ENCODE results near the gene CYTH1. TPM values are rescaled to one million over a fixed set of nuclear protein-coding genes. Genes with fewer than 3 reads are reported as not detected.
A peak's percentile ranks its signal among the peaks of the same experiment; 100 is the strongest.

Gene CYTH1
- total RNA-seq, 4 donors from 2014 or later = 42.1 to 86.7 (median 67.5) TPM

GRCh38 chr17:78785011-78785662, 3.1 kb upstream of the CYTH1 start:
- no peak for TF ChIP-seq POLR2A (IDR thresholded peaks at IDR 0.05)
- TF ChIP-seq CTCF (IDR thresholded peaks at IDR 0.05) = no peak
- Histone ChIP-seq H3K27me3 (no peaks in the 10 kb centered on the region), H3K27ac (peak overlapping the region in 2 of 4 donors; percentile 92 to 98), H3K36me3 (no peaks in the 10 kb centered on the region), H3K9me3 (no peaks in the 10 kb centered on the region), H3K4me1 (peaks cover 30 to 81% (median 33%) of the 10 kb centered on the region in 3 donors), H3K4me3 (no peak overlapping the region)
- no peak for DNase-seq
- 86 to 91% methylated on average over 9 to 10 of the region's 12 CpGs for WGBS, 2 donors
- intact Hi-C loops (cut with DNase I) = no loop called here

GRCh38 chr17:78784352-78784751, 2.3 kb upstream of the CYTH1 start:
- intact Hi-C loops (cut with DNase I) = no loop called here
- no peaks in the 10 kb centered on the region for H3K27me3 ChIP-seq
- no peak overlapping the region for H3K4me3 ChIP-seq
- no peak for TF ChIP-seq CTCF (IDR thresholded peaks at IDR 0.05)
- no peaks in the 10 kb centered on the region for H3K36me3 ChIP-seq
- peak overlapping the region; percentile 92 to 98 (median 95) for H3K27ac ChIP-seq
- no peak for DNase-seq
- H3K9me3 ChIP-seq = no peaks in the 10 kb centered on the region
- 87 to 88% methylated on average over 6 of the region's 6 CpGs for WGBS, 2 donors
- peaks cover 28 to 81% (median 33%) of the 10 kb centered on the region in 3 donors for H3K4me1 ChIP-seq

GRCh38 chr17:78783711-78784324, 1.7 kb upstream of the CYTH1 start:
- DNase-seq = no peak
- Histone ChIP-seq H3K27me3 (no peaks in the 10 kb centered on the region), H3K27ac (peak overlapping the region; percentile 92 to 98 (median 95)), H3K36me3 (no peaks in the 10 kb centered on the region), H3K4me3 (no peak overlapping the region), H3K9me3 (no peaks in the 10 kb centered on the region), H3K4me1 (peaks cover 25 to 81% (median 29%) of the 10 kb centered on the region in 3 donors)
- intact Hi-C loops (cut with DNase I) = no loop called here
- WGBS, 2 donors = 65 to 71% methylated on average over 7 of the region's 7 CpGs
- no peak for TF ChIP-seq POLR2A (IDR thresholded peaks at IDR 0.05)
- TF ChIP-seq CTCF (IDR thresholded peaks at IDR 0.05) = no peak

DNA sequence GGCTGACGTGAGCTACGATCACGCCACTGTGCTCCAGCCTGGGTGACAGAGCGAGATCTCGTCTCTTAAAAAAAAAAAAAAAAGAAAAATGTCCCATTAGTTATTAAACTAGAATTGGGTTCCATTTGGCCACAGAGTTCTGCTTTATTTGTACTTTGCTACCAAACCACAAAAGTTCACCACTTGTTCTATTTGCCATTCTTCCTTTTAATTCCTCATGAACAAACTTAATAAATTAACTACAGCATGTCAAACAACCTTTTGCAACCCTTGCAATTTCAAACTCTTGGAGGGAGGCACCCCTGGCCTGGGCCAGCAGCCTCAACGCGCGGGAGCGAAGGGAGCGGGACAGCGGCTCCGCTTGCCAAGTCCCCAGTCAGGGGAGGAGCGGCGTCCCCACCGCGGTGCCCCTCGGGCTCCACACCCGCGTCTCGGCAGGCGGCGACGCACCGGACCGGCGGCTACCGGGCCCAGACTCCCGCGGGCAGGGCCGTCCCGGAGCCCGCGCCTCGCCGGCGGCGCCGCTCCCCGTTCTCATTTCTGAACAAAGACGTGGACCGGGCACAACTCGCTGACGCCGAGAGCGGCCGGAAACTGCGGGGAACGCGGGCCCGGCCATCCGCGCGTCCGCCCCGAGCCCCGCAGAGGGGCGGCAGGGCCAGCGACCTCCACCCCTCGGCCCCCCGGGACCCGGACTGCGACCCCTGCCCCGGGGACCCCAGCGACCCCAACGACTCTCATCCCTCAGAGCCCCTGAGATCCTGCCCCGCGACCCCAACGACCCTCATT, 775 bp downstream of the CYTH1 start:
- DNase-seq = no peak

More for the DNA sequence above, 775 bp downstream of the CYTH1 start:
- Histone ChIP-seq H3K4me3 (peak overlapping the region; percentile 75 to 100 (median 100)), H3K4me1 (peaks cover 22 to 83% (median 30%) of the 10 kb centered on the region in 3 donors), H3K36me3 (no peaks in the 10 kb centered on the region), H3K27me3 (no peaks in the 10 kb centered on the region), H3K27ac (peak overlapping the region; percentile 92 to 99 (median 98)), H3K9me3 (no peaks in the 10 kb centered on the region)
- WGBS, 2 donors = 5 to 14% methylated on average over 5 to 14 of the region's 68 CpGs
- no peak for TF ChIP-seq CTCF (IDR thresholded peaks at IDR 0.05)
- peak in 1 of 4 donors; percentile 28 for TF ChIP-seq POLR2A (IDR thresholded peaks at IDR 0.05)
- intact Hi-C loops (cut with DNase I) = no loop called here
